ENCODE measurements around the gene GTF2E1.

The GTF2E1 gene

DNA sequence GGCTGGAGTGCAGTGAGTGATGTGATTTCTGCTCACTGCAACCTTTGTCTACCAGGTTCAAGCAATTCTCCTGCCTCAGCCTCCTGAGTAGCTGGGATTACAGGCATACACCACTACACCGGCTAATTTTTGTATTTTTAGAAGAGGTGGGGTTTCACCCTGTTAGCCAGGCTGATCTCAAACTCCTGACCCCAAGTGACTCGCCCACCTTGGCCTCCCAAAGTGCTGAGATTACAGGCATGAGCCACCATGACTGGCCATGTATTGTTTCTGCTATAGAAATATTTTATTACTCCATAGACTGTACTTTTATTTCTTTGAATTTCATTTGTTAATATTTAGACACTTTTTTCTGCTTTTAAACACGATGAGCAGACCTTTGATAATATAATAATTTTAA, 60.4 kb downstream of the GTF2E1 start:
- no peaks in the 10 kb centered on the region for H3K9me3 ChIP-seq (ENCODE audit: control insufficient read depth, insufficient read depth, low read length)
- no peak overlapping the region for H3K4me3 ChIP-seq (ENCODE audit: low read depth, low read length)
- no peak overlapping the region for H3K9ac ChIP-seq (ENCODE audit: low read depth, low read length)
- no peaks in the 10 kb centered on the region for H3K27me3 ChIP-seq (ENCODE audit: control insufficient read depth, insufficient read depth, low read length)
- no peaks in the 10 kb centered on the region for H3K36me3 ChIP-seq (ENCODE audit: control insufficient read depth, insufficient read depth, low read length)
- H3K4me1 ChIP-seq (ENCODE audit: control insufficient read depth, insufficient read depth, low read length), result peaks cover 2% of the 10 kb centered on the region

DNA sequence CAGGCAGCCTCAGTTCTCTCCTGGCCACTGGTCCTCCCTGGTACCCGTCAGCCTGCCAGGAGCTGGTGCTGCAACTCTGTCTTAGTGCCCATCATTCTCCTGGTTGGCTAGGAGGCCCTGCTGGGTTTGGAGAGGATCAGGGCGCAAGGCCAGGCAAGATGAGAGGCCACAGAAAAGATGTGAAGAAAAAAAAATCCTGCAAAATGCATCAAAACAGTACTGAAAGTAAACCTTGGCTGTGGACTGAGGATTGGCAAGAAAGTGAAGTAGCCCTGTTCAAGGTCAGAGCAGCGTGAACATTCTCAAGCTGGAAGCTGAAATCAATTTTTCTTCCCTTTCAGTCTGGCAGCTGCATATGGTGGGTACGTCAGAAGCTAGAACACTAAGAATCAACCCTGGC, 74.2 kb downstream of the GTF2E1 start:
- H3K9me3 ChIP-seq (ENCODE audit: control insufficient read depth, insufficient read depth, low read length), result no peaks in the 10 kb centered on the region
- H3K9ac ChIP-seq (ENCODE audit: low read depth, low read length), result no peak overlapping the region
- no peaks in the 10 kb centered on the region for H3K27me3 ChIP-seq (ENCODE audit: control insufficient read depth, insufficient read depth, low read length)

DNA sequence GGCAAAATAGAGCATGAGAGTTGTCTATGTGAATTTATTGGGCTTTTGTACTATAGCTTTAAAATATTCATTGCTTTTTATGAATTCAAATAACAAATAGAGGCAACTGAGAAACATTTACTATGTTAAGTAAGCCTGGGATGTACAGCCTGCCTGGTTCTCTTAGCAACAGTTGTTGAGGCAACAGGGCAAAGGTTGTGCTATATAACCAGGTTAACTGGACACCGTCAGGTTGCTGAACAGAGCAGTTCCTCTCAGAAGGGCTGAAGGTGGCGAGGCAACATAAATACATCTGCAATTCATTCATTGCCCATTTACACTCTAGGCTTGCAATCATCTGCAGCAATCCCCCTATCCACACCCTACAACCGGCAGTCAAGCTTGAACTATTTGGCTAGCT, 78.2 kb downstream of the GTF2E1 start:
- Histone ChIP-seq H3K9ac (ENCODE audit: low read depth, low read length) (no peak overlapping the region), H3K4me1 (ENCODE audit: control insufficient read depth, insufficient read depth, low read length) (peaks cover 3% of the 10 kb centered on the region), H3K4me3 (ENCODE audit: low read depth, low read length) (no peak overlapping the region), H3K9me3 (ENCODE audit: control insufficient read depth, insufficient read depth, low read length) (no peaks in the 10 kb centered on the region), H3K27me3 (ENCODE audit: control insufficient read depth, insufficient read depth, low read length) (peaks cover 14% of the 10 kb centered on the region), H3K36me3 (ENCODE audit: control insufficient read depth, insufficient read depth, low read length) (no peaks in the 10 kb centered on the region)

More for the DNA sequence above, 74.2 kb downstream of the GTF2E1 start:
- Histone ChIP-seq H3K4me1 (ENCODE audit: control insufficient read depth, insufficient read depth, low read length) (no peaks in the 10 kb centered on the region), H3K4me3 (ENCODE audit: low read depth, low read length) (no peak overlapping the region), H3K36me3 (ENCODE audit: control insufficient read depth, insufficient read depth, low read length) (no peaks in the 10 kb centered on the region)

DNA sequence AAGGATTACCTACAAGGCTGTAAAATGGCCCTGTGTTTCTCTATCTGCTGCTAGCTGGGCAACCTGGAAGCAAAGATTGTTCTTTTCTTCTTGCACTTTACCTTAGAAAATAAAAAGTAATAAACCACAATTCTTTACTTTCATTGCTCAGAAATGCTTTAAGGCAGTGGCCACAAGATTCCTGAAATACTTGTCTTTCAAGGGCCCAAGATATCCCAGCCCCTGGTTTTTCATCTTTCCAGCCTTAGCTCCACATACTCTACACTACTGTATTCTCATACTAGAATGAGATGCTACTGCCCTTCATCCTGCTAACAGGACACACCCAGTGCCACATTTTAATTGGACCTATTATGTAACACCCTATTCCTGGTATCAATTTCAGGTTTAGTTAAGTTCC, 78.9 kb downstream of the GTF2E1 start:
- Histone ChIP-seq H3K4me1 (ENCODE audit: control insufficient read depth, insufficient read depth, low read length) (peaks cover 3% of the 10 kb centered on the region), H3K9me3 (ENCODE audit: control insufficient read depth, insufficient read depth, low read length) (no peaks in the 10 kb centered on the region), H3K36me3 (ENCODE audit: control insufficient read depth, insufficient read depth, low read length) (no peaks in the 10 kb centered on the region), H3K9ac (ENCODE audit: low read depth, low read length) (no peak overlapping the region), H3K27me3 (ENCODE audit: control insufficient read depth, insufficient read depth, low read length) (peaks cover 20% of the 10 kb centered on the region), H3K4me3 (ENCODE audit: low read depth, low read length) (no peak overlapping the region)

DNA sequence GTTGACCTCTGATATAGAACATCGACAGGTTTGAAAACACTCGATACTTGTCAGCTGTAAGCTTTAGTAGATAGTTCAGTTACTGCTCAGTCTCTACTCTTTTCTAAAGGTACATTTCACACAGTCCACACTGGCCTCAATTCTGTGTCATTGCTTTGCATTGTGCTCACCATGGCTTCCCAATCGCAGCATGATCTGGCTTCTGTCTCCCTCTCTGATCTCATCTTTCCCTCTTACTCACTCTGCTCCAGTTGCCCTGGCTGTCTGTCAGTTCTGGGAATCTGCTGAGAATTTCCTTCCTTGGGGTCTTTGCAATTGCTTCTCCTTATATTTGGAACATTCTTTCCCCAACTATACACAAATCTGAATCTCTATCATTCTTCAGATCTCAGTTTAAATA, 80.6 kb downstream of the GTF2E1 start:
- Histone ChIP-seq H3K27me3 (ENCODE audit: control insufficient read depth, insufficient read depth, low read length) (peaks cover 37% of the 10 kb centered on the region), H3K4me3 (ENCODE audit: low read depth, low read length) (no peak overlapping the region), H3K36me3 (ENCODE audit: control insufficient read depth, insufficient read depth, low read length) (no peaks in the 10 kb centered on the region), H3K4me1 (ENCODE audit: control insufficient read depth, insufficient read depth, low read length) (peaks cover 3% of the 10 kb centered on the region), H3K9me3 (ENCODE audit: control insufficient read depth, insufficient read depth, low read length) (no peaks in the 10 kb centered on the region), H3K9ac (ENCODE audit: low read depth, low read length) (no peak overlapping the region)

DNA sequence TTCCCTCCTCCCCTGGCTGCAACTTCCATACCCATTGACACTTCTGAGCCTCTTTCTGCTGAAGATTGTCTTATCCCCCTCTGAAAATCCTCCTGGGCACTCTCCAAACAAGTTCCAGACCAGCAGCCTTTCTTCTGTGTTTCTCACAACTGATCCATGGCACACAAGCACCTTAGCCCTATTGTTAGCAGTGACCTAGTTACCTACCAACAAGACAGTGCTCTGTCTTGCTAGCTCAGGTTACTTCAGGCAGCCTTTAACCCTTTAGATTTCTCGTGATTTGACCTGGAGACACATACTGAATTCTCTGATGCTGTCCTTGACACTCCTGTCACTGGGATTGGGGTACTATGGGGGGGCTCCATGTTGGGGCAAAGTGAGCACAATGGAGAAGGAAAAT, 82.1 kb downstream of the GTF2E1 start:
- Histone ChIP-seq H3K27me3 (ENCODE audit: control insufficient read depth, insufficient read depth, low read length) (peaks cover 52% of the 10 kb centered on the region), H3K4me1 (ENCODE audit: control insufficient read depth, insufficient read depth, low read length) (peaks cover 3% of the 10 kb centered on the region), H3K36me3 (ENCODE audit: control insufficient read depth, insufficient read depth, low read length) (no peaks in the 10 kb centered on the region), H3K9ac (ENCODE audit: low read depth, low read length) (no peak overlapping the region), H3K9me3 (ENCODE audit: control insufficient read depth, insufficient read depth, low read length) (no peaks in the 10 kb centered on the region), H3K4me3 (ENCODE audit: low read depth, low read length) (no peak overlapping the region)

DNA sequence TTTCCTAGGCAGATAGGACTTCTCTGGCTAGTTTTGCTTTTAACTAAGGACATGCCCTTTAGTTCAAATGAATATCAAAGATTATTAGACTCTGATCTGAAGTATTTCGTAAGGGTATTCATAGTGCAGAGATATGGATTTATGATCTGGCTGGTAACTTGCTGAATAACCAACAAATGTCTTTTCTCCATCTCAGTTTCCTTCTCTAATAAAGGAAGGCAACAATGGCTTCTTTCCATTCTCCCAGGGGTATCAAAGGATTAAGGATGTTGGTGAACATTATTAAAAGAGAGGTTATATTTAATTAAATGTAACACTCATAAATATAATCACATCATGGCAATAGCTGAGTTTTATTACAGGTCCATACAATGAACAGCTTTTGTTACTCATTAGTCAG, 86.3 kb downstream of the GTF2E1 start:
- Histone ChIP-seq H3K4me3 (ENCODE audit: low read depth, low read length) (no peak overlapping the region), H3K9ac (ENCODE audit: low read depth, low read length) (no peak overlapping the region), H3K36me3 (ENCODE audit: control insufficient read depth, insufficient read depth, low read length) (no peaks in the 10 kb centered on the region), H3K27me3 (ENCODE audit: control insufficient read depth, insufficient read depth, low read length) (peaks cover 87% of the 10 kb centered on the region), H3K4me1 (ENCODE audit: control insufficient read depth, insufficient read depth, low read length) (peaks cover 3% of the 10 kb centered on the region), H3K9me3 (ENCODE audit: control insufficient read depth, insufficient read depth, low read length) (no peaks in the 10 kb centered on the region)

DNA sequence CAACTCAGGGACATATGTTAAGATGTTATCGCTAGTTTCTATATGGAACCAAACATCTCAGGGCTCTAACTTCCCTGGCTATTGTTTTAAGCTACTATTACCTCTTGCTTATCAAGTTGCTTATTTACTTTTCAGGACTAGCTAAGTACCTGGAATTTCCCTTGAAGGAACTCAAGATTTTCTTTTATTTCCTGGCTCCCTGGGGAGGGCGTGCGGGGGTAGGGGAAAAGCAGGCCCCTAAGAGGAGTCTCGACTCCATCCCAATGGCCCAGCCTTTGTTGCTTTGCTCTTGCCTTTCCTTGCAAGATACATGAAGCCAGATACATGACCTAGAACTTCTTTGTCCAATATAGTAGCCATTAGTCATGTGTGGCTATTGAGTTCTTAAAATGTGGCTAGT, 88.5 kb downstream of the GTF2E1 start:
- H3K9me3 ChIP-seq (ENCODE audit: control insufficient read depth, insufficient read depth, low read length), result no peaks in the 10 kb centered on the region
- H3K4me1 ChIP-seq (ENCODE audit: control insufficient read depth, insufficient read depth, low read length), result no peaks in the 10 kb centered on the region
- peaks cover 88% of the 10 kb centered on the region for H3K27me3 ChIP-seq (ENCODE audit: control insufficient read depth, insufficient read depth, low read length)
- H3K36me3 ChIP-seq (ENCODE audit: control insufficient read depth, insufficient read depth, low read length), result no peaks in the 10 kb centered on the region
- no peak overlapping the region for H3K9ac ChIP-seq (ENCODE audit: low read depth, low read length)
- H3K4me3 ChIP-seq (ENCODE audit: low read depth, low read length), result no peak overlapping the region

Measured in iPS-15b (cell line).